ENCODE data around the gene NARS2. TPM values are rescaled to one million over a fixed set of nuclear protein-coding genes. Genes with fewer than 3 reads are reported as not detected.

NARS2 gene
- total and polyA plus RNA-seq, 10 of the 15 experiments (the other 5 are each of a cell fraction or from before 2014, with no cell fraction given), result 22.2 to 45.3 (median 36.3) TPM

DNA sequence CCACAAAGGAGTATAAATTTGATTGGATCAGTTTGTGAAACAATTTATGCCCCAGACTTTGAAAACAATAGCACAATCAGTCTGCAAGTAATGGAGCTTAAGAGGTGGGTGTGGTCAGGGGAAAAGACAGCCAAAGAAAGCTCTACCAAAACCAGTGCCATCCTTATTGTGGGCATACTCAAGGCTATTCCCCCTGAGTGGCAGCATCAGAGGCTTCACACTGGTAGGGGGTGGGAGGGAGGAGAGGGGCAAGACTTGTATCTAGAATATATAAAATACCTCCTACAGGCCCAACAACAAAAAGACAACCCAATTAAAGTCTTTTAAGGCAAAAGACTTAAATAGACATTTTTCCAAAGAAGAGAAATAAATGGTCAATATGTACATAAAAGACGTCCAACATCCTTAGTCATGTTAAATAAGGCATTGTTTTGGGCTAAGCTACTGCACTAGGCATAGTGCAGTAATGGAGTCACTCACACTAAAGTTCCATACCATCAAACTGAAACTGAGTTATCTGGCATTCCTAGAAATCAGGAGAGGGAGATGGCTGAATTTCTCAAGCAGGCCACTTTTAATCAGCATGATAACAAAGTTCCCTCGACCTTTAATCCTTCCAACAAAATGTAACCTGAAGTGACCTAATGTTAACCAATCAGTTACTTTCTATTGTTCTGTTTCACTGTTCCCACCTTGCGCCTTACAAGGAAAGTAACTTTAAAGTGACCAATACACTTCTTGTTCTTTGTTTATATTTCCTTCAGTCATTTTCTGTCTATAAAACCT lies 24.8 kb downstream of the NARS2 start (continued):
- no peak for TF ChIP-seq CBX3 (IDR thresholded peaks at IDR 0.05; ENCODE audit: borderline replicate concordance, low read depth)
- TF ChIP-seq MEF2A (IDR thresholded peaks at IDR 0.05; ENCODE audit: insufficient read depth, low read depth, low read length), result no peak
- TF ChIP-seq HDAC2 (IDR thresholded peaks at IDR 0.05), result no peak
- TF ChIP-seq YBX1 (IDR thresholded peaks at IDR 0.05), result no peak
- TF ChIP-seq JUND (IDR thresholded peaks at IDR 0.05; ENCODE audit: low read depth, low read length), result no peak
- TF ChIP-seq, protein P1, sequence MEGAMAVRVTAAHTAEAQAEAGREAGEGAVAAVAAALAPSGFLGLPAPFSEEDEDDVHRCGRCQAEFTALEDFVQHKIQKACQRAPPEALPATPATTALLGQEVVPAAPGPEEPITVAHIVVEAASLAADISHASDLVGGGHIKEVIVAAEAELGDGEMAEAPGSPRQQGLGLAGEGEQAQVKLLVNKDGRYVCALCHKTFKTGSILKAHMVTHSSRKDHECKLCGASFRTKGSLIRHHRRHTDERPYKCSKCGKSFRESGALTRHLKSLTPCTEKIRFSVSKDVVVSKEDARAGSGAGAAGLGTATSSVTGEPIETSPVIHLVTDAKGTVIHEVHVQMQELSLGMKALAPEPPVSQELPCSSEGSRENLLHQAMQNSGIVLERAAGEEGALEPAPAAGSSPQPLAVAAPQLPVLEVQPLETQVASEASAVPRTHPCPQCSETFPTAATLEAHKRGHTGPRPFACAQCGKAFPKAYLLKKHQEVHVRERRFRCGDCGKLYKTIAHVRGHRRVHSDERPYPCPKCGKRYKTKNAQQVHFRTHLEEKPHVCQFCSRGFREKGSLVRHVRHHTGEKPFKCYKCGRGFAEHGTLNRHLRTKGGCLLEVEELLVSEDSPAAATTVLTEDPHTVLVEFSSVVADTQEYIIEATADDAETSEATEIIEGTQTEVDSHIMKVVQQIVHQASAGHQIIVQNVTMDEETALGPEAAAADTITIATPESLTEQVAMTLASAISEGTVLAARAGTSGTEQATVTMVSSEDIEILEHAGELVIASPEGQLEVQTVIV (IDR thresholded peaks at IDR 0.05; ENCODE audit: borderline replicate concordance, partially characterized antibody), result no peak
- TF ChIP-seq TAF1 (IDR thresholded peaks at IDR 0.05; ENCODE audit: borderline replicate concordance, low read depth, low read length), result no peak
- no peak for TF ChIP-seq ZNF24 (IDR thresholded peaks at IDR 0.05)
- TF ChIP-seq, protein P2, sequence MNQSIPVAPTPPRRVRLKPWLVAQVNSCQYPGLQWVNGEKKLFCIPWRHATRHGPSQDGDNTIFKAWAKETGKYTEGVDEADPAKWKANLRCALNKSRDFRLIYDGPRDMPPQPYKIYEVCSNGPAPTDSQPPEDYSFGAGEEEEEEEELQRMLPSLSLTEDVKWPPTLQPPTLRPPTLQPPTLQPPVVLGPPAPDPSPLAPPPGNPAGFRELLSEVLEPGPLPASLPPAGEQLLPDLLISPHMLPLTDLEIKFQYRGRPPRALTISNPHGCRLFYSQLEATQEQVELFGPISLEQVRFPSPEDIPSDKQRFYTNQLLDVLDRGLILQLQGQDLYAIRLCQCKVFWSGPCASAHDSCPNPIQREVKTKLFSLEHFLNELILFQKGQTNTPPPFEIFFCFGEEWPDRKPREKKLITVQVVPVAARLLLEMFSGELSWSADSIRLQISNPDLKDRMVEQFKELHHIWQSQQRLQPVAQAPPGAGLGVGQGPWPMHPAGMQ (IDR thresholded peaks at IDR 0.05; ENCODE audit: borderline replicate concordance), result no peak
- TF ChIP-seq, protein P3, sequence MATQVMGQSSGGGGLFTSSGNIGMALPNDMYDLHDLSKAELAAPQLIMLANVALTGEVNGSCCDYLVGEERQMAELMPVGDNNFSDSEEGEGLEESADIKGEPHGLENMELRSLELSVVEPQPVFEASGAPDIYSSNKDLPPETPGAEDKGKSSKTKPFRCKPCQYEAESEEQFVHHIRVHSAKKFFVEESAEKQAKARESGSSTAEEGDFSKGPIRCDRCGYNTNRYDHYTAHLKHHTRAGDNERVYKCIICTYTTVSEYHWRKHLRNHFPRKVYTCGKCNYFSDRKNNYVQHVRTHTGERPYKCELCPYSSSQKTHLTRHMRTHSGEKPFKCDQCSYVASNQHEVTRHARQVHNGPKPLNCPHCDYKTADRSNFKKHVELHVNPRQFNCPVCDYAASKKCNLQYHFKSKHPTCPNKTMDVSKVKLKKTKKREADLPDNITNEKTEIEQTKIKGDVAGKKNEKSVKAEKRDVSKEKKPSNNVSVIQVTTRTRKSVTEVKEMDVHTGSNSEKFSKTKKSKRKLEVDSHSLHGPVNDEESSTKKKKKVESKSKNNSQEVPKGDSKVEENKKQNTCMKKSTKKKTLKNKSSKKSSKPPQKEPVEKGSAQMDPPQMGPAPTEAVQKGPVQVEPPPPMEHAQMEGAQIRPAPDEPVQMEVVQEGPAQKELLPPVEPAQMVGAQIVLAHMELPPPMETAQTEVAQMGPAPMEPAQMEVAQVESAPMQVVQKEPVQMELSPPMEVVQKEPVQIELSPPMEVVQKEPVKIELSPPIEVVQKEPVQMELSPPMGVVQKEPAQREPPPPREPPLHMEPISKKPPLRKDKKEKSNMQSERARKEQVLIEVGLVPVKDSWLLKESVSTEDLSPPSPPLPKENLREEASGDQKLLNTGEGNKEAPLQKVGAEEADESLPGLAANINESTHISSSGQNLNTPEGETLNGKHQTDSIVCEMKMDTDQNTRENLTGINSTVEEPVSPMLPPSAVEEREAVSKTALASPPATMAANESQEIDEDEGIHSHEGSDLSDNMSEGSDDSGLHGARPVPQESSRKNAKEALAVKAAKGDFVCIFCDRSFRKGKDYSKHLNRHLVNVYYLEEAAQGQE (IDR thresholded peaks at IDR 0.05; ENCODE audit: low read depth, low read length), result no peak
- TF ChIP-seq PAX5 (IDR thresholded peaks at IDR 0.05; ENCODE audit: borderline replicate concordance, low read depth, low read length), result no peak
- TF ChIP-seq NR2F1 (conservative IDR thresholded peaks at IDR 0.05), result no peak
- no peak for TF ChIP-seq FOXM1 (IDR thresholded peaks at IDR 0.05; ENCODE audit: low read depth, low read length)
